IMR-90 (cell line): ENCODE results near the gene DAG1. TPM values are rescaled to one million over a fixed set of nuclear protein-coding genes. Genes with fewer than 3 reads are reported as not detected.

Experiments used
- ATAC-seq: fragments of 200-7000 bp; cut with Tn5 transposase; 2 replicates; pipeline ENCODE4 v1.9.1; 2020; ENCODE audit warnings: low read depth, mild to moderate bottlenecking, moderate library complexity
- BruUV-seq: library from RNA; stranded (reverse); fragments of 400-500 nt; replicated peaks from 2 replicates; lab custom pipeline; 2021; lab: Mats Ljungman, UMichigan
- CTCF ChIA-PET: fragments of 300-600 bp; formaldehyde crosslinking; extraction: SDS; loops from one replicate; lab custom pipeline; 2021; ENCODE audit warnings: antibody characterized with exemption; lab: Yijun Ruan, JAX
- POLR2A ChIA-PET: fragments of 300-600 bp; sonication (Branson Sonifier 250); formaldehyde crosslinking; loops from one replicate; lab custom pipeline; 2022; ENCODE audit warnings: antibody characterized with exemption; ENCODE audit not compliant: unreplicated experiment; lab: Charles Lee
- DNase-seq: peaks from one replicate; pipeline ENCODE4 v3.0.0; 2013
- H2AFZ ChIP-seq: replicated peaks from 2 replicates; pipeline ENCODE3; 2013; ENCODE audit warnings: low read length, mild to moderate bottlenecking; ENCODE audit not compliant: poor library complexity
- H2AK5ac ChIP-seq: 2 replicates; pipeline ENCODE4 v1.6.1; 2013; ENCODE audit warnings: low read depth, low read length, inconsistent platforms
- H2AK9ac ChIP-seq: replicated peaks from 2 replicates; pipeline ENCODE3; 2013; ENCODE audit warnings: mild to moderate bottlenecking, low read depth, low read length, moderate library complexity; ENCODE audit not compliant: poor library complexity
- H2BK120ac ChIP-seq: 2 replicates; pipeline ENCODE4 v1.6.1; 2013; ENCODE audit warnings: low read depth, low read length, inconsistent platforms
- H2BK15ac ChIP-seq: 3 replicates; pipeline ENCODE4 v1.6.1; 2013; ENCODE audit warnings: low read depth, low read length, inconsistent platforms
- H2BK20ac ChIP-seq: 2 replicates; pipeline ENCODE4 v1.6.1; 2013; ENCODE audit warnings: low read depth, mild to moderate bottlenecking, inconsistent platforms, low read length, moderate library complexity
- H2BK5ac ChIP-seq: 2 replicates; pipeline ENCODE4 v1.6.1; 2013; ENCODE audit warnings: mild to moderate bottlenecking, low read depth, low read length, inconsistent platforms; ENCODE audit not compliant: poor library complexity, severe bottlenecking
- H3K14ac ChIP-seq: replicated peaks from 2 replicates; pipeline ENCODE4 v1.6.1; 2013; ENCODE audit warnings: low read depth, low read length, inconsistent platforms
- H3K18ac ChIP-seq: 2 replicates; pipeline ENCODE4 v1.6.1; 2013; ENCODE audit warnings: low read depth, low read length, control low read depth
- H3K23ac ChIP-seq: 2 replicates; pipeline ENCODE4 v1.6.1; 2013; ENCODE audit warnings: low read depth, low read length, inconsistent platforms
- H3K27ac ChIP-seq: 2 replicates; pipeline ENCODE4 v1.5.1; 2013; ENCODE audit warnings: mild to moderate bottlenecking, control low read depth, low read length; ENCODE audit not compliant: insufficient read depth
- H3K27me3 ChIP-seq: 2 replicates; pipeline ENCODE4 v1.6.1; 2013; ENCODE audit warnings: low read length; ENCODE audit not compliant: control insufficient read depth, insufficient read depth
- H3K36me3 ChIP-seq: 2 replicates; pipeline ENCODE4 v1.6.1; 2013; ENCODE audit warnings: low read length, mixed read lengths; ENCODE audit not compliant: control insufficient read depth, insufficient read depth
- H3K4ac ChIP-seq: 2 replicates; pipeline ENCODE4 v1.6.1; 2013; ENCODE audit warnings: low read depth, low read length, inconsistent platforms
- H3K4me1 ChIP-seq: 2 replicates; pipeline ENCODE4 v1.6.1; 2013; ENCODE audit warnings: low read length, mixed read lengths; ENCODE audit not compliant: control insufficient read depth, insufficient read depth
- H3K4me2 ChIP-seq: 2 replicates; pipeline ENCODE4 v1.6.1; 2013; ENCODE audit warnings: low read depth, mild to moderate bottlenecking, control low read depth, low read length, moderate library complexity
- H3K4me3 ChIP-seq: 2 replicates; pipeline ENCODE4 v1.5.1; 2013; ENCODE audit warnings: low read depth, mild to moderate bottlenecking, control low read depth, low read length, moderate library complexity; ENCODE audit not compliant: insufficient read depth
- H3K56ac ChIP-seq: 2 replicates; pipeline ENCODE4 v1.6.1; 2013; ENCODE audit warnings: low read length, inconsistent platforms; ENCODE audit not compliant: insufficient read depth; ENCODE audit errors: extremely low read depth
- H3K79me1 ChIP-seq, 2 experiments: 2 replicates each; pipeline ENCODE4 v1.6.1; 2013; ENCODE audit warnings: low read length in 2 of 2, inconsistent platforms in 1 of 2, low read depth in 1 of 2
- H3K9ac ChIP-seq: 2 replicates; pipeline ENCODE4 v1.6.1; 2013; ENCODE audit warnings: low read depth, low read length, control low read depth
- H3K9me1 ChIP-seq: 2 replicates; pipeline ENCODE4 v1.6.1; 2013; ENCODE audit warnings: low read length, inconsistent platforms; ENCODE audit not compliant: insufficient read depth
- H3K9me3 ChIP-seq: 2 replicates; pipeline ENCODE4 v1.6.1; 2013; ENCODE audit warnings: low read length; ENCODE audit not compliant: control insufficient read depth, insufficient read depth
- H4K20me1 ChIP-seq: 2 replicates; pipeline ENCODE4 v1.6.1; 2013; ENCODE audit warnings: low read length, inconsistent platforms; ENCODE audit not compliant: insufficient read depth
- H4K5ac ChIP-seq: 2 replicates; pipeline ENCODE4 v1.6.1; 2013; ENCODE audit warnings: mild to moderate bottlenecking, low read depth, low read length, control low read depth
- H4K8ac ChIP-seq, 2 experiments: 2 replicates each; pipeline ENCODE4 v1.6.1; 2013; ENCODE audit warnings: low read depth in 2 of 2, low read length in 2 of 2, control low read depth in 1 of 2, inconsistent platforms in 1 of 2
- H4K91ac ChIP-seq: 2 replicates; pipeline ENCODE4 v1.6.1; 2013; ENCODE audit warnings: low read depth, low read length, inconsistent platforms; ENCODE audit not compliant: insufficient read depth
- RFX5 ChIP-seq: IDR thresholded peaks from 2 replicates; pipeline ENCODE4 v1.8.0; 2012; ENCODE audit warnings: low read depth, mild to moderate bottlenecking, low read length, moderate library complexity
- WGBS, 2 experiments: methylation state at CpG; one replicate each; pipeline versions ENCODE4 v1.1.5 to v1.1.7; 2013; ENCODE audit warnings: missing lambda C conversion rate in 2 of 2; ENCODE audit not compliant: insufficient read length in 1 of 2; ENCODE audit errors: extremely low coverage in 2 of 2; 5-methylcytosine and 5-hydroxymethylcytosine counted together
- dilution Hi-C: fragments of 300-500 bp; cut with HindIII; formaldehyde crosslinking; loops from one replicate; pipeline ENCODE4 v1.14.3; 2018; ENCODE audit warnings: low sequenced_read_pairs; ENCODE audit not compliant: unreplicated experiment
- in situ Hi-C: fragments of 300-500 bp; cut with MboI; formaldehyde crosslinking; loops from 3 replicates; pipeline ENCODE4 v1.14.3; 2019; ENCODE audit warnings: low sequenced_read_pairs, inconsistent platforms, mixed read lengths
- intact Hi-C: fragments of 100-400 bp; cut with micrococcal nuclease; formaldehyde crosslinking; loops from 2 replicates; pipeline ENCODE4 v1.10.0; 2022
- polyA plus RNA-seq, 3 experiments: library from polyadenylated mRNA; depleted of rRNA; stranded (reverse); fragments of >200 nt; gene quantifications; 2 replicates each; pipeline ENCODE4 v1.2.3, GENCODE V29; 2012; ENCODE audit warnings: low replicate concordance in 1 of 3
- total RNA-seq: library from RNA; depleted of rRNA; stranded (reverse); fragments of >200 nt; gene quantifications from 2 replicates; pipeline ENCODE4 v1.2.3, GENCODE V29; 2012

DAG1 gene
- total and polyA plus RNA-seq, 2 of the 4 experiments (the other 2 are of a cell fraction) = 31.0 to 40.2 TPM

- H2BK120ac ChIP-seq = peak overlapping the region; percentile 42
- H4K5ac ChIP-seq = peak overlapping the region; percentile 42; the same call in 1 of the 2 replicates
- no peak overlapping the region for H4K91ac ChIP-seq
- no peak overlapping the region for H3K4me2 ChIP-seq
- no peak overlapping the region for H3K9ac ChIP-seq
- dilution Hi-C loops = no loop called here
- H3K14ac ChIP-seq = peak overlapping the region; percentile 12; the same call in 1 of the 2 replicates
- ChIA-PET CTCF (no interaction called here), POLR2A (no interaction called here)
- peak overlapping the region; percentile 83 for H2AK5ac ChIP-seq
- BruUV-seq = no TSS peak
- no peak for ATAC-seq
- no peak overlapping the region for H3K4me3 ChIP-seq
- peak overlapping the region; percentile 8 for H2BK5ac ChIP-seq
- peak overlapping the region in 1 of 2 experiments; percentile 14; a peak in 1 of 4 replicates for H4K8ac ChIP-seq
- intact Hi-C loops = no loop called here
- peaks cover 4 to 47% of the 10 kb centered on the region in 2 experiments; a peak in 3 of 4 replicates for H3K79me1 ChIP-seq
- H3K27me3 ChIP-seq = no peaks in the 10 kb centered on the region
- no peak overlapping the region for H3K27ac ChIP-seq
- H3K4ac ChIP-seq = peak overlapping the region; percentile 63; the same call in 1 of the 2 replicates
- H3K23ac ChIP-seq = no peak overlapping the region
- peaks cover 9% of the 10 kb centered on the region for H4K20me1 ChIP-seq
- H3K36me3 ChIP-seq = peaks cover 28% of the 10 kb centered on the region
- in situ Hi-C loops = no loop called here
- peaks cover 22% of the 10 kb centered on the region for H3K4me1 ChIP-seq
- H3K56ac ChIP-seq = no peak overlapping the region
- peak overlapping the region; percentile 19 for H2AK9ac ChIP-seq
- no peak for TF ChIP-seq RFX5
- no peak for DNase-seq
- H2AFZ ChIP-seq = peak overlapping the region; percentile 9
- H3K9me3 ChIP-seq = no peaks in the 10 kb centered on the region
- peak overlapping the region; percentile 17; the same call in 1 of the 3 replicates for H2BK15ac ChIP-seq
- 0 out of 2 replicates have a peak overlapping the region, but pooled peaks have one; percentile 21 for H2BK20ac ChIP-seq
- no peak overlapping the region for H3K18ac ChIP-seq
- 57% methylated on average over 9 of the region's 14 CpGs; no CpG with 5 or more reads in 1 of the 2 experiments for WGBS, 2 experiments
- H3K9me1 ChIP-seq = peaks cover 46% of the 10 kb centered on the region
Measured at GRCh38 chr3:49421890-49422378, 48.1 kb upstream of the DAG1 start.
